ENCODE results near the gene WASL.

The WASL gene

GRCh38 chr7:123635551-123636359 is 113.0 kb downstream of the WASL start:
- TF ChIP-seq CREB1 (IDR thresholded peaks at IDR 0.05; ENCODE audit: low read depth) (no peak), FOXM1 (IDR thresholded peaks at IDR 0.05; ENCODE audit: borderline replicate concordance, low read depth) (no peak), RAD21 (IDR thresholded peaks at IDR 0.05; ENCODE audit: low read depth) (peak; percentile 71), MAX (IDR thresholded peaks at IDR 0.05) (no peak)

- TF ChIP-seq TEAD4 (IDR thresholded peaks at IDR 0.05): no peak
- TF ChIP-seq EGR1 (IDR thresholded peaks at IDR 0.05): no peak
- no peak for TF ChIP-seq TAF1 (IDR thresholded peaks at IDR 0.05; ENCODE audit: low read depth)
- no peak for TF ChIP-seq CEBPB (IDR thresholded peaks at IDR 0.05)
- TF ChIP-seq FOXM1 (IDR thresholded peaks at IDR 0.05; ENCODE audit: borderline replicate concordance, low read depth): no peak
- TF ChIP-seq REST (IDR thresholded peaks at IDR 0.05; ENCODE audit: low read depth): no peak
- TF ChIP-seq, protein P1, sequence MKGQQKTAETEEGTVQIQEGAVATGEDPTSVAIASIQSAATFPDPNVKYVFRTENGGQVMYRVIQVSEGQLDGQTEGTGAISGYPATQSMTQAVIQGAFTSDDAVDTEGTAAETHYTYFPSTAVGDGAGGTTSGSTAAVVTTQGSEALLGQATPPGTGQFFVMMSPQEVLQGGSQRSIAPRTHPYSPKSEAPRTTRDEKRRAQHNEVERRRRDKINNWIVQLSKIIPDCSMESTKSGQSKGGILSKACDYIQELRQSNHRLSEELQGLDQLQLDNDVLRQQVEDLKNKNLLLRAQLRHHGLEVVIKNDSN (IDR thresholded peaks at IDR 0.05): no peak
- TF ChIP-seq NFIC (IDR thresholded peaks at IDR 0.05): no peak
- TF ChIP-seq ZBTB7A (IDR thresholded peaks at IDR 0.05; ENCODE audit: low read depth): no peak
- TF ChIP-seq CREB1 (IDR thresholded peaks at IDR 0.05; ENCODE audit: low read depth): no peak
- TF ChIP-seq EP300 (IDR thresholded peaks at IDR 0.05; ENCODE audit: borderline replicate concordance): no peak
- TF ChIP-seq TCF12 (IDR thresholded peaks at IDR 0.05; ENCODE audit: low read depth): no peak
These were observed 115.2 kb downstream of the WASL start for GRCh38 chr7:123633553-123633952.

- no peak for TF ChIP-seq ZBTB7A (IDR thresholded peaks at IDR 0.05; ENCODE audit: low read depth)
- no peak for TF ChIP-seq TEAD4 (IDR thresholded peaks at IDR 0.05)
- TF ChIP-seq YY1 (IDR thresholded peaks at IDR 0.05; ENCODE audit: low read depth): no peak
- TF ChIP-seq TCF12 (IDR thresholded peaks at IDR 0.05; ENCODE audit: low read depth): no peak
- TF ChIP-seq NFIC (IDR thresholded peaks at IDR 0.05): no peak
- no peak for TF ChIP-seq CREB1 (IDR thresholded peaks at IDR 0.05; ENCODE audit: low read depth)
- TF ChIP-seq REST (IDR thresholded peaks at IDR 0.05; ENCODE audit: low read depth): no peak
- TF ChIP-seq EGR1 (IDR thresholded peaks at IDR 0.05): no peak
- no peak for TF ChIP-seq RAD21 (IDR thresholded peaks at IDR 0.05; ENCODE audit: low read depth)
- no peak for TF ChIP-seq TAF1 (IDR thresholded peaks at IDR 0.05; ENCODE audit: low read depth)
- no peak for TF ChIP-seq EP300 (IDR thresholded peaks at IDR 0.05; ENCODE audit: borderline replicate concordance)
- no peak for TF ChIP-seq FOXM1 (IDR thresholded peaks at IDR 0.05; ENCODE audit: borderline replicate concordance, low read depth)
- TF ChIP-seq, protein P1 (IDR thresholded peaks at IDR 0.05): no peak
These were observed 116.0 kb downstream of the WASL start for GRCh38 chr7:123632808-123633207.
